Skeletal muscle cell (primary cell): ENCODE data around the gene ADAMTS12.

Source experiments
- DNase-seq: peaks from one replicate; pipeline ENCODE4 v3.0.0-alpha.2; 2010; ENCODE audit warnings: low read depth
- H3K4me3 ChIP-seq: 2 replicates; pipeline ENCODE4 v1.5.1; 2011; ENCODE audit warnings: low read depth, mild to moderate bottlenecking, control low read depth, low read length, moderate library complexity

The ADAMTS12 gene

DNA sequence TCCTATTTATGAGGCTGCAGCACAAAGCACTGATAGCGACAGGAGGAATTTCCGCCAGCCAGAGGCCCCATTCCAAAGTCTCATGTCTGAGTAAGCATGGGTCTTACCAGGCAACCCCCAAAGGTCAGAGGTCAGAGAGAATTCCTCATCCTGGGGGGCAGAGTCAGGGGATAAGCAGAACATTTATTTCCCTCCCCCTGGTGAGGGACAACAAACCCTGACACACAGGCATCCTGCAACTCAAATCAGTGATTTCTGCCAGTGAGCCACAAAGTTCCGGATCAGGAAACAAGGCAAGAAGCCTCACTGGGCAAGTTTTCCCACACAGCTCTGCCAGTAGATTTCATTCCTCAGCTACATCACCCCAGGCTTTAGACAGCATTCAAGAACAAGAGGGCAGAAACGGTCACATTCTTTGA is 37.0 kb downstream of the ADAMTS12 start:
- DNase-seq = peak; percentile 74
- H3K4me3 ChIP-seq = no peak overlapping the region

GRCh38 chr5:33852837-33853236 is 39.0 kb downstream of the ADAMTS12 start:
- H3K4me3 ChIP-seq = no peak overlapping the region
- DNase-seq = no peak

DNA sequence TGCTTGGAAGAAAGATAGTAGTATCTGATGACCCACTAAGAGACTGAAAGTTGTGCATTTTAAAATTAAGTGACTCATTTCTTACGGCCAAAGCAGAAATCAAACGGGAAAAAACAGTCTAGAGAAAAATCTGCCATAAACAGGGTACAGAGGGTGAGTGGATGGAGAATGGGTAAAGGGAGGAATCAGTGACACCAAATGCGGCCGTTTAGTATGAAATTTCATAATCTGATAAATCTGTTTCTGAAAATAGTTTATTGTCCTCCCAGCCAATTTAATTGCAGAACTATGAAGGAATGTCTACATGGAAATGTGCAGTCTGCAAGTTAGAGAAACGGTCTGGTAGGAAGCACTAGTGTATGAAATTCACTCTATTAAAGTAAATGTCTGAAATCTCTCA is 39.5 kb downstream of the ADAMTS12 start:
- H3K4me3 ChIP-seq = no peak overlapping the region
- DNase-seq = no peak

DNA sequence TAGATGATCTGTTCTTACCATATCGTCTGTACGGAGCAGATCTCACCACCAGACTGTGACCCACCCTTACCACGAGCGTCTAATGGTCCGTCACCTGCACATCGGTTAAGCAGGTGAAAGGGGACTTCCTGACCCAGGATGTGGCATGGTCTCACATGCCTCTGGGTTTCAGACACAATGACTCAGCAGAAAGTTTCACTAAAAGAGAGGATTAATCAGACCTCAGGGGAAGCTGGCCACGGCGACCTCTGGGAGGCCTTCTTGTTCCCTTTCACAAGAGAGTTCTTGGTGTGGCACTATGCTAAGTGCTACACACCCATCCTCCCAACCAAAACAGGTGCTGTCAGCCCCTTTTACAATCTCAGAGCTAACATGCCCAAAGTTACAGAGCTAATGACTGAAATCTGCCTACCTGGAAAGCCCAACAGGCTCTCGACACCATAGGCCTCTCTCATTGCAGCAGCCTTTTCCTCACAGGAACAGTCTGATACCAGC is 41.6 kb downstream of the ADAMTS12 start:
- DNase-seq = peak; percentile 41
- H3K4me3 ChIP-seq = no peak overlapping the region

DNA sequence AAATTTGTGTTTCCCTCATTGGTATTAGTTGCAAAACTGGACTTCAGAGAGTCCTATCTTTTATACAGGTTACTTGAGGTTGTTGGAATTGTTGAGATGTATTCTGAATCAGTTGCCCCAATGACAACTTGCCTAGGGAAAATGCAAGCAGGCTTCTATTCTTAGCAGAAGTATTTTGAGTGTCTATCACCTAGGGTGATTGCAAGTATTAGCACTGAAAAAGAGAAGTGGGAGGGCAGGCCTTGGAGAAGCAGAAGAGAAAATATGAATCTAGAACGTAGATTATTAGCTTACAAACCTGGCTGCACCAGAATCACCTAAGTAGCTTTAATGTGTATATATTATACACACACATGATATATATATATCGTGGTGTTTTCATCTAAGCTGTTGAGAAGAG is 43.2 kb downstream of the ADAMTS12 start:
- H3K4me3 ChIP-seq = no peak overlapping the region
- no peak for DNase-seq

GRCh38 chr5:33846851-33847250 is 44.9 kb downstream of the ADAMTS12 start:
- DNase-seq = no peak
- H3K4me3 ChIP-seq = no peak overlapping the region

DNA sequence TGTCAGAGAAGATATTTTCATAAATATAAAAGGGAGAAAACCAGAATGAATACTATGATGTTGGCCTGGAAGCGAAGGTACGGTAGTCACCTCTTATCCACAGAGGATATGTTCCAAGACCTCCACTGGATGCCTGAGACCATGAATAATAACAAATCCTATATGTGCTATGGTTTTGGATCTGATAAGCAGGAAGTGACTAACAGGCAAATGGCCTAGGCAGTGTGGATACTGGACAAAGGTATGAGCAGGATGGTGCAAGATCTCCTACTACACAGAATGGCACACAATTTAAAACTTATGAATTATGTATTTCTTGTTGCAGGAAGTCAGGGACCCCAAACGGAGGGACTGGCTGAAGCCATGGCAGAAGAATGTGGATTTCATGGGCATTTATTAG is 48.2 kb downstream of the ADAMTS12 start:
- DNase-seq = no peak
- no peak overlapping the region for H3K4me3 ChIP-seq

- H3K4me3 ChIP-seq = no peak overlapping the region
- no peak for DNase-seq
Measured at GRCh38 chr5:33842456-33842855, 49.3 kb downstream of the ADAMTS12 start.

GRCh38 chr5:33841891-33842290 is 49.9 kb downstream of the ADAMTS12 start:
- no peak for DNase-seq
- no peak overlapping the region for H3K4me3 ChIP-seq

GRCh38 chr5:33840927-33841547 is 50.8 kb downstream of the ADAMTS12 start:
- no peak for DNase-seq
- H3K4me3 ChIP-seq = no peak overlapping the region

- no peak for DNase-seq
Measured at GRCh38 chr5:33837301-33837700, 54.5 kb downstream of the ADAMTS12 start.

DNA sequence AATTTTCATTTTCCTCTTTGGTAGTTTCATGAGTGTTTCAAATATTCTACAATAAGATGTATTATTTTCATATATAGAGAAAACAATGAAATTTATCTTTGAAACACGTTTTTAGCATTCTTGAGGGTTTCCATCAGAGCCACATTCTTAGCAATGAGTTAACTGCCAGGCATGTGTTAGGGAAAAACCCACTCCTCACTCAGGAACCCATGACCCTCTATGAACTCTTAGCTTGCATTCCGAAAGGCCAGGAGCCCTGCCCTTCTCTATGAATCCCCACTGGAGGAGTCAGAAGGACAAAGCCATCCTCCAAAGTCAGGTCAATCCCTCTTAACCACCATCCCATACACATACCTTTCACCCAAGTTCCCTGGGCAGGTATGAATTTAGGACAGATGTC is 57.5 kb downstream of the ADAMTS12 start:
- no peak for DNase-seq
- no peak overlapping the region for H3K4me3 ChIP-seq

More at GRCh38 chr5:33837301-33837700, 54.5 kb downstream of the ADAMTS12 start:
- H3K4me3 ChIP-seq = no peak overlapping the region

GRCh38 chr5:33833237-33833575 is 58.6 kb downstream of the ADAMTS12 start:
- no peak for DNase-seq
- H3K4me3 ChIP-seq = no peak overlapping the region

- no peak for DNase-seq
- H3K4me3 ChIP-seq = no peak overlapping the region
Measured at GRCh38 chr5:33832404-33833236, 59.2 kb downstream of the ADAMTS12 start.

- H3K4me3 ChIP-seq = no peak overlapping the region
- DNase-seq = no peak
Measured at GRCh38 chr5:33831041-33831440, 60.7 kb downstream of the ADAMTS12 start.

- H3K4me3 ChIP-seq = no peak overlapping the region
- no peak for DNase-seq
Measured at GRCh38 chr5:33829430-33829829, 62.4 kb downstream of the ADAMTS12 start.

GRCh38 chr5:33828626-33829308 is 63.0 kb downstream of the ADAMTS12 start:
- no peak overlapping the region for H3K4me3 ChIP-seq
- no peak for DNase-seq

GRCh38 chr5:33827885-33828284 is 63.9 kb downstream of the ADAMTS12 start:
- no peak overlapping the region for H3K4me3 ChIP-seq
- no peak for DNase-seq

DNA sequence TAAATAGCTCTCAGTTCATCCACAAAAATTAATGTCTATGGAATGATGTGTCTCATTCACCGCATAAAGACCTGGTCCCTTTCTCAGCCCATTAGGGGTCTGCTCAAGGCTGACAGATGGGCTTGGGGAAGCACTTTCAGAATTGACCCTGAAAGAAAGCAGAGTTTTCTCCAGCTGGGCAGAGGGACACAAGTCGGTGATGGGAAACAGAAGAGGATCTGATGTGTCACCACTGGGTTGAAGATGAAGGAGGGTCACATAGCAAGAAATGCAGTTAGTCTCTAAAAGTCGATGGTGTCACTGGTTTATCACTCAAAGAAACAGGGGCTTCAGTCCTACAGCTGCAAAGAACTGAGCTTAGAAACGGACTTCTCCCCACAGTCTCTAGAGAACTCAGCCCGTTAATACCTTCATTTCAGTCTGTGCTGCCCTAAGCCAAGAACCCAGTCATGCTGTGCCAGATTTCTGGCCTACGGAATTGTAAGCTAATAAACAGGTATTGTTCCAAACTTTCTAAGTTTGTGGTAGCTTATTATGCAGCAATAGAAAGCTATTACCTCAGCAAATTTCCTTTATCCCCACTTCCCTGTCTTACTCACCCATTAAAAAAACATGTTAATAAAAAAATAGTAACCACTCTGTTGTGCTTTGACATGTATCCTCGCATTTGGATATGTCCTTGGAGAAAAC is 64.6 kb downstream of the ADAMTS12 start:
- no peak overlapping the region for H3K4me3 ChIP-seq
- DNase-seq = no peak
